Iris pigment epithelial cell (primary cell): ENCODE data around the gene SNED1.

Experiments used
- DNase-seq: peaks from one replicate; pipeline ENCODE4 v3.0.0-alpha.2; 2011; ENCODE audit warnings: low read depth

SNED1 gene

DNA sequence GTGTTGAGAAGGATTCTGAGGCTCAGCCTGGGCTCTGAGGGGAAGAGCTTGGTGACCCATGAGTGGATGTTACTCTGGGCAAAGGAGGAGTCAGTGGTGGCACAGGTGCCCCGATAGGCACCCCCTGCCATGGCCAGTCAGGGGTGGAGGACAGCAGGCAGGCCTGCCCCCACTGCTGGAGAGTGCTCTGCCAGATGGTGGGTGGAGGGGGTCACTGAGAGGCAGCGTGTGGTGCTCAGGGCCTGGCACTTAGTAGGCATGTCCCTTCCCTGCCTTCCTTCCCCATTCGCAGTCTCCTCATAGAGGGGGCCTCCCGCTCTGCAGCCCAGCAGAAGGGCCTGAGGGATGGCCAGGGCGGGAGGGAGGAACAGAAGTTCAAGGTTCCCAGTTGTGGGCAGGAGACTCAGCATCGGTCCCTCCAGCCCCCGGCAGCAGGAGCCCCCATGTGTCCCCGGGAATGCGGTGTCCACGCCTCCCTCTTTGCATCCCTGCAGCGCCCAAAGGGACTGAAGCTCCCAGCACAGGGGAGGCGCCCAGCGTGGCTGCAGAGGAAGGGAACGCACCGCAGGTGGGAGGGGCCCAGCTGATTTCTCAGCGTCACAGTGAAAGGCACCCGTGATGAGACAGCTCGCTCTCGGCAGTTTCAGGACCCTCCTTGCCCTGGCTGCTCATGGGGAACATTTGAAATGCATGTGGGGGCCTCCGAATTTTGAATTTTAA lies 5.7 kb upstream of the SNED1 start:
- DNase-seq: no peak

DNA sequence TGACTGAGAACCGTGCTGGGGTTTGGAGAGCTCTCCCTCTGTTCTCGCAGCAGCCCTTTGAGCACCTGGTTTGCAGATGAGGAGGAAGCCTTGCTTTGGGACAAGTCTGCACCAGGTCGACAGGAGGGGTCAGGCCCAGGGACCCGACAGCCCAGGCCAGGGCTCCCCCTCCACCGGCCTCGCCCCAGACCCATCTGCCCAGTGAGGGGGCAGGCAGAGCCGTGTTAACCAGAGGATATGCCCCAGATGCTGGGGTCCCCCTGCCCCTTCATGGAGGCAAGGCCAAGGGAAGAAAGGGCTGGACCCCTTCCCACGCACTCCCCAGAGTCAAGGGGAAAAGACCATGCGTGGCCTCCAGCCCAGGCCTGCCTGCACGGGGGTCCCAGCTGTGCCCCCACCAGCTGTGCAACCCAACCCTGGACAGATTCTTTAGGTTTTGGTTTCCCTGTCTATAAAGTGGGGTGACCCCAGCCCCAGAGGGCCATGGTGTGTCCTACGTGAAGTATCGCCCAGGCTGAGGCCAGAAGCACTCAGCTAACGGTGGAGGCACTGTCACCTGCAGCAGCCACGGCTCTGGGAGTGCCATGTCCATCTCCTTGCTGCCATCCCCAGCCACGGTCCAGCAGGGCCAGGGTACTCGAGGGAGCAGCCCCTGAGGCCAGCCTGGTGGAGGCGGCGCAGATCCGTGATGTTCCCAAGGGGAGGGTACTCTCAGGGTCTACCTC lies 4.8 kb upstream of the SNED1 start:
- DNase-seq: no peak

DNA sequence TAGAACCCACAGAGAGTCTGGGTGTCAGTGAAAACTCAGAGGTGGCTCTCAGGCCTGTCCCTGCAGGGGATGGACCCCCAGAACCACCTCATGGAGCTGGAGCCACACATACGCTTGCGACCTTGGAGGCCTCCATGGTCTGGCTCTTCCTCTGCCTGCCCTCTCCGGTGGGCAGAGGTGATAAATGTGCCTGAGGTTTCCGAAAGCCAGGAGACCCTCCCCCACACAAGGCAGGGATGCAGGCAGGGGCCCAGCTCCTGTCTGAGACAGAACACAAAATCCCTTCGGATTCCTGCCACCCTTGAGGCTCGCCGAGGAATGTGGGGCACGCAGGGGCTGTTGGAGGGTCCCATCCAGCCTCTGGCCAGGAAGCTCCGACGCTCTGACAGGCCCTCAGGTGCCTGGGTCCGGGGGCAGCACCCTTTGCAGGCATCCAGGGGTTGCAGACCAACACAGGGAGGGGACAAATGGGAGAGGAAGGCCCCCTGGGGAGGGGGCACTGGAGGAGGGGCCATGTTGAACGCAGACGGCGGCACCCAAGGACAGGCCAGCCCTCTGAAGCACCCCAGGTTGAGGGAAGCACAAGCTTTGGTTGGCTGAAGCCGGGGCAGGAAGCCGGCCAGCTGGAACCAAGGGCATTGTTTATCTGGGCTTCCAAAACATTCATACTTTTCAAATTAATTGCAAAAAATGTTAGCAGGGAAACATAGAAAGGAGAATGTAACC lies 4.1 kb upstream of the SNED1 start:
- no peak for DNase-seq

GRCh38 chr2:240995041-240996021 lies 3.1 kb upstream of the SNED1 start:
- DNase-seq: no peak

DNA sequence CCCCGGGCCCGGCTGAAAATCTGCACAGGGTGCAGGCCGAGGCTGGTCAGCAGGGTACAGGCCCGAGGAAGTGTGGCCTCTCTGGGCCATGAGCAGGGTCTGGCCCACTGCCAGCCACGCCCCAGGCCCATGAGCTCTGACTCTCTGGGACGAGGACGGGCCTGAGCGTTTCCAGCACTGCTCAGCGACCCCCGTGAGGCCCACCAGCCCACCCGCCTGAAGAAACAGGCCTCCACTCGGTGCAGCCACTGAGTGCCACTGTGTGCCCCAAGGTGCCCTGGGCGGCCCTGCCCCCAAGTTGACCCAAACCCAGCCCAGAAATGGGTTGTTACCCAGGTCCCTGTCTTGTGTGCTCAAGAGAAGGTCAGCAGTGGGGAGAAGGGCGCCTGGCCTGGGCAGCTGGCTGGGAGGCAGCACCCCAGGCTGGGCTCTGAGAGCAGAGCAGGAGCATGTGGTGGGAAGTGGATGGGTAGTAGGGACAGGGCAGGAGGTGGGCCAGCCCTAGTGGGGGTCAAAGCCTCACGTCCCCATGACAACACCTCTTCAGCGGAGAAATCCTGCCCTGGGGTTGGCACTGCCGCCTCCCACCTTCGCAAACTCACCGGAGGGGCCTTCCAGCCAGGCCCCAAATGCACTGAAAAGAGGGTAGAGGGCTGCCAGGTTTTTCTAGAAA lies 2.1 kb upstream of the SNED1 start:
- no peak for DNase-seq

DNA sequence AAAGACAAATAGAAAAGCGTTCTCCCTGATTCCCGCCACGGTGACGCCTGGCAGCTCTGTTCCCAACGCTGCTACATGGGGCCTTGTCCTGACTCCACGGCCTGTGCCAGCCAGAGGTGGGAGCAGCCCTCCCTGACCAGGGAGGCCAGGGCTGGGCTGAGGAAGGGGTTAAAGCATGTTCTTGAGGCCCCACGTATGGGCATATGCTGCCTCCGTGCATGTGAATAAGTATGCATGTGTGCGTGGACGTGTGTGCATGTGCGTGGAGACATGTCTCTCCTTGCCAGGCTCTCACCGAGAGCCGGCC lies 1.6 kb upstream of the SNED1 start:
- no peak for DNase-seq

- DNase-seq: peak; percentile 55
These were observed 1.1 kb upstream of the SNED1 start for GRCh38 chr2:240997141-240997855.

GRCh38 chr2:240998706-240998994 lies 232 bp downstream of the SNED1 start:
- DNase-seq: no peak

- peak; percentile 20 for DNase-seq
These were observed 775 bp downstream of the SNED1 start for GRCh38 chr2:240998995-240999791.

DNA sequence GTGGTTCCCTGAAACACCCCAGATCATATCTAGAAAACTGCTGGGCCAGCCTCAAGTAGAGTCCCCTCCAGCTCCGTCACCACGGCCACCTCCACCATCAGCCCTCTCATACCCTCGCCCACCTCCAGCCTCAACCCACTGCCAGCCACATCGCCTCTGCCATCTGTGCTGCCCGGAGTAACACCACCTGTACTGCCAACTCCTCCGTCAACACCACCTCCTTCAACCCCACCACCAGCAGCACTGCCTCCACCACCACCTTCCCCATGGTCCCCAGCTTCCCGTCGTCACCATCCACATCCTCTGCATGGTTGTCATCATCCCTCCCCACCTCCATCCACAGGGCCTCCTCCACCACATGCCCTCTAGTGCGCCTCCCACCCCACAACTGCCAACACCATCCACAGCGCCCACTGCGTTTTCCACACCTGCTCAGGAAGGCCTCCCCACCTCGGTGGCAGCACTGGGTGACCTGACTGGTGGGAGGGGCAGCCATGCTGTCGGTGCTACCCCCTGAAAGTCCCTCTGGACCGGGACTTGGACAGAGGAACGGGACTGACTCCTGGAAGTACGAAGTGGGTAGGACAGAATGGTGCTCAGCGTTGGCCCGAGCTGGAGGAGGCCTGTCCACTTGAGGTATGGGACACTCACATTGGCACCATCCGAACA lies 1.6 kb downstream of the SNED1 start:
- no peak for DNase-seq

GRCh38 chr2:241000831-241001321 lies 2.5 kb downstream of the SNED1 start:
- no peak for DNase-seq

- no peak for DNase-seq
These were observed 3.2 kb downstream of the SNED1 start for GRCh38 chr2:241001413-241002274.

DNA sequence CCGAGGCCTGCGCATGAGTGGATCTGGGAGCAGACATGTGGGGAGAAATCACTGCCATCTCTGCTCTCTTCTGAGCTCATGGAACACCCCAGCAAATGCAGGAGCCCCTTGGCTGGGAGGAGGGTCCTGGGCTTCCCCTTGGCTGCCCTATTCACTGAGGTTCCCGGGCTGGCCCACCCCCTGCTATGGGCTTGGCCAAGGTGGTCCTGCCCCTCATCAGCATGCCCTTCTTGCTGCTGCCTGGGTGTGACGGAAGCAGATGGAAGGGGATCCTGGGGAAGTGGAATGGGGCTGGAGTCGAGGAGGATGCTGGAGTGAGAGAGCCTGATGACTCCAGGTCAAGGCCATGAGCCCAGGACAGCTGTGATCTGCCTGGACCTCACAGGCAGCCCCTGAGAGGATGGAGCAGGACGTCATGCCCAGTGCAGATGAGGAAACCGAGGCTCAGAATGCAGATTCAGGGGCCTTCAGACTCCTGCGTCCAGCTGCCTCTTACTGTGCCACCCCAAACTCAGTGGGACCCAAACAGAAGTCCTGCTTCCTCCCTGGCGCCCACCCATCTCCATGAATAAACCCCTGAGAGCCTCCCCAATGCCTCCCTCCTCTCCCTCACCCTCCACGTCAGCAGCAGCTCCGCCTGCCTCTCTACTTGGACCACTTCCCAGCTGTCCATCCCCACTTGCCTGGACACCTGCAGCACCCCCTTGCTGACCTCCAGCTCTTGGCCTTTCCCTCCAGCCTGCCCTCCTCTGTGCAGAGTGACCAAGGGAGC lies 4.0 kb downstream of the SNED1 start:
- no peak for DNase-seq

GRCh38 chr2:241003047-241003360 lies 4.6 kb downstream of the SNED1 start:
- no peak for DNase-seq

GRCh38 chr2:241003369-241003768 lies 5.0 kb downstream of the SNED1 start:
- DNase-seq: no peak

- no peak for DNase-seq
These were observed 5.6 kb downstream of the SNED1 start for GRCh38 chr2:241003830-241004564.

GRCh38 chr2:241005569-241005968 lies 7.2 kb downstream of the SNED1 start:
- no peak for DNase-seq
